ENCODE results near the gene NDUFB4.
"Not testable (repeated sequence)": the region's sequence is repeated elsewhere in the genome, so short reads cannot be mapped to it uniquely, and the experiment has no call there.

Gene NDUFB4

GRCh38 chr3:120568598-120568997 is 27.5 kb upstream of the NDUFB4 start:
- in situ Hi-C loops (cut with MboI; ENCODE audit: low sequenced_read_pairs) = loop anchor here (25.0 kb wide), 2 partner anchors 219 to 331 kb away; no protein-coding TSS in a partner anchor

- in situ Hi-C loops (cut with MboI; ENCODE audit: low sequenced_read_pairs) = loop anchor here (25.0 kb wide), 2 partner anchors 218 to 332 kb away; no protein-coding TSS in a partner anchor
Observed at GRCh38 chr3:120569222-120570057, 26.7 kb upstream of the NDUFB4 start.

DNA sequence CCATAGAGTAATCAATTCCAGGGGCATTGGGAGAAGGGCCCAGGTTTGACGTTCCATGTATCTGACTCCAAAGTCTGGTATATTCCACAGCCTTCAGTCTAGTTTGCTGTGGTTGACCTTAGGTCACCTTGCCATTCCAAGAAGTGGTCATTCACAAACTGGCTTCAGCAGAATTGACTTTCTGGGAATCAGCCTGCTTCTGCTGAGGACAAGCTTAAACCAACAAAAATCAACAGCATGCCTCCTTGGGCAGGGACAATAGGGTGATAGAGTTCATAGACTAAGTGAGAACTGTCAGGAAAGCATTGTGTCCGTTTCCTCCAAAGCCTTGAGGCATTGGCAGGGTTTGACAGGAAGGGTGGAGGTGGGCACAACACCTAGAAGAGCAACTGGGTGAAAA is 24.1 kb upstream of the NDUFB4 start:
- in situ Hi-C loops (cut with MboI; ENCODE audit: low sequenced_read_pairs) = loop anchor here (25.0 kb wide), 2 partner anchors 215 to 335 kb away; no protein-coding TSS in a partner anchor

GRCh38 chr3:120587332-120587975 is 8.7 kb upstream of the NDUFB4 start:
- in situ Hi-C loops (cut with MboI; ENCODE audit: low sequenced_read_pairs) = no loop called here

DNA sequence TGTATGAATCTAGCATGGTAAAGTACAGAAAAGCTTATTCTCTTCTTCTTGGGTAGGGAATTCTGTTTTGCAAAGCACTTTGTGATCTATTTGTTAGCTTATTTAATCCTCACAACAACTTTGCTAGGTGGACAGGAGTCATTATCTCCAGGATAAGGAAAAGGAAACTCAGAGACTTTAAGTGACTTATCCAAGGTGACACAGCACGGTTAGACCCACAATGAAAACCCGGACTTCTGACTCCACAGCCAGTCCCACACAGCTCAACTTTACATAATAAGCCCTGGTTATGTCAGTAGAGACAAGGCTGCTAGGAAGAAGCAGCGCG is 384 bp upstream of the NDUFB4 start:
- in situ Hi-C loops (cut with MboI; ENCODE audit: low sequenced_read_pairs) = no loop called here

GRCh38 chr3:120596853-120597223 is 702 bp downstream of the NDUFB4 start:
- in situ Hi-C loops (cut with MboI; ENCODE audit: low sequenced_read_pairs) = no loop called here

DNA sequence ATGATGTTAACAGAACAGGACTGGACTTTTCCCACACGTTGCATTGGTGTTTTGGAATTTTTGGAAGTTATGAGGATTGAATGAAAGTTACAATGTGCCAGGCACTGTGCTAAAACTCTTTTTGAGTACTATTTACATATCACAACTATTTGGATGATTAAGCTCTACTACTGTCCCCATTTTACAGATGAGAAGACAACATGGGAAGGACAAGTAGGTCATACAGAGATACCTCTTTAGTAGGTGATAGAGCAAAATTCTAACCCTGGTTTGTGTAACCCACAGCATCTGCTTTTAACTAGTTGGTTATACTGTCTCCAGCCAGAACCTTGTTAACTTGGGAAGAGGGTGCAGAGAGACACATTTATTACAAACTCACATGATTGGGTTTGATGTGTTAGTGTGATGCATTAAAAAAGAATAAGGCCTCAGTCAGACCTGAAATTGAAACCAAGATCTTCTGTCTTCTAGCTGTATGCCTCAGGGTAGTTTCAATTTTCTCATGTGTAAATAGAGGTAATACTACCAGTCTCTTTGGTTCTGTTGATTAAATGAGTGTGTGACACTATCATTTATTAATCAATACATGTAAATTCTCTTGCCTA is 1.4 kb downstream of the NDUFB4 start:
- in situ Hi-C loops (cut with MboI; ENCODE audit: low sequenced_read_pairs) = no loop called here

- in situ Hi-C loops (cut with MboI; ENCODE audit: low sequenced_read_pairs) = no loop called here
Observed at GRCh38 chr3:120599211-120599610, 3.1 kb downstream of the NDUFB4 start.

DNA sequence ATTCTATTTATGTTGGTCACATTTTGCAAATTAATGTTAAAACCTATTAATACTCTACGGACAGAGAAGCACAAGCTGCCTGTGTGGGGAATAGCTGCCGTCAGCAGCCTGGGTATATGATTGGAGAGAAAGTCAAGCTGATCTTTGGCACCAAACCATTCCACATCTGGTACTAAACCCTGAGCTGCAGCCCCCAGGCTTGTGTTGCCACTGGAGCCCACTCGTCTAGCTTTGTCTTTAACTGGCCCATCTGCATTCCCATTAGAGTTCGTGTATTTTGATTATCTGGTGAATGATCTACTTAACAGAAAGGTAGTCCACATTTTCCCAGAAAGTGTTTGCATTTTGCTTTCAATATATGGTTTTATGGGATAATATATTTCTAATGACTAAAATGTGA is 5.4 kb downstream of the NDUFB4 start:
- in situ Hi-C loops (cut with MboI; ENCODE audit: low sequenced_read_pairs) = no loop called here

- in situ Hi-C loops (cut with MboI; ENCODE audit: low sequenced_read_pairs) = no loop called here
Observed at GRCh38 chr3:120602682-120603081, 6.5 kb downstream of the NDUFB4 start.

- in situ Hi-C loops (cut with MboI; ENCODE audit: low sequenced_read_pairs) = no loop called here
Observed at GRCh38 chr3:120604382-120604781, 8.2 kb downstream of the NDUFB4 start.

GRCh38 chr3:120604784-120605183 is 8.6 kb downstream of the NDUFB4 start:
- in situ Hi-C loops (cut with MboI; ENCODE audit: low sequenced_read_pairs) = no loop called here

DNA sequence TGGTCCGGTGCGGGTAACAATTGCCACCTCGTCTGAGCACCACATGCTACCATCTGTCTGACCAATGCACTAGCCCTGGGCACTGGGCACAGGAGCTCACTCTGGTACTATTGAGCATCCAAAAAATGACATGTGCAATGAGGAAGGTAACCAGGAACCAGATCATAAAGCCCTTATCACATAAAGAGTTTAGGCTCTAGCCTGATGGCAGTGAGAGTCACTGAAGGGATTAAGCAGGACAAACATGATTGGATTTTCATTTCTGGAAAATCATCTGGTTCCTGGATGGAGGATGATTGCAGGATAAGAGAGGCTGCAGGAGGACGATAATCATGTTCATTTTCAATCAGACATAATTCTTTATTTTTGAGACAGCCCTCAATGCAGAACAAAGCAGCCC is 12.4 kb downstream of the NDUFB4 start:
- in situ Hi-C loops (cut with MboI; ENCODE audit: low sequenced_read_pairs) = no loop called here

- in situ Hi-C loops (cut with MboI; ENCODE audit: low sequenced_read_pairs) = no loop called here
Observed at GRCh38 chr3:120614765-120615164, 18.6 kb downstream of the NDUFB4 start.

DNA sequence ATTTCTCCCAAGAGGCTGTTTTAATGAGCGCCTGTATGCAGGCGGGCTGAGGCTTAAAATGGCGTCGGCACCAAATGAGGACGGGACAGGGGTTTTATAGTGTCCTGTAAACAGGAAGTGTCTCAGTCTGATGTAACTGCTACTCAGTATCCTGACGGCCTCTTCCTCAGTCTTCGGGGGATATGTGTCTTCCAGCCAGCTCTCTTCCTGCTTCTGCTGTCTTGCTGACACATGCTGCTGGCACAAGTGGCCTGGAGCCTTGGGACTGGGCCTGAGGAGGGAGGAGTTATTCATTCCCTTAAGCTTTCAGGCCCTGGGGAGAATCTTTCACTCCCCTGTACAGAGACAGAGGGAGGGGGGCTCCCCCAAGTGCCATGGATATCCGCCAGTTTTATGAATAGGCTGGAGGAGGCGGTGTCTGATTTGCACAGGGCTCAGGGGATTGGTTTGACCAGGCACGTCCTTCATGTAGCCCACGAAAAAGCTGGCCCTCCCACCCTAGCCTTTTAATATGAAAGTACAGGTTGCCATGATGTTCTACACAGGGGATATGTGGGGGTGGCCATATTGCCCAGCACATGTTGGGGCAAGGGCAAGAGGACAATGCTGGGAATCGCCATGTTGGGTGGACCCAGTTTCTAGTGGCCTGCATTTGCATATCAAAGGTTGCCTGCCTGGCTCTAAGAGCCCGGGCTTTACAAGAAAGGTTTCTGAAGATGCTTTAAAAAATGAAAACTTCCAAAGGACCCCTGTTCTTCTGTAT is 19.9 kb downstream of the NDUFB4 start:
- in situ Hi-C loops (cut with MboI; ENCODE audit: low sequenced_read_pairs) = no loop called here

DNA sequence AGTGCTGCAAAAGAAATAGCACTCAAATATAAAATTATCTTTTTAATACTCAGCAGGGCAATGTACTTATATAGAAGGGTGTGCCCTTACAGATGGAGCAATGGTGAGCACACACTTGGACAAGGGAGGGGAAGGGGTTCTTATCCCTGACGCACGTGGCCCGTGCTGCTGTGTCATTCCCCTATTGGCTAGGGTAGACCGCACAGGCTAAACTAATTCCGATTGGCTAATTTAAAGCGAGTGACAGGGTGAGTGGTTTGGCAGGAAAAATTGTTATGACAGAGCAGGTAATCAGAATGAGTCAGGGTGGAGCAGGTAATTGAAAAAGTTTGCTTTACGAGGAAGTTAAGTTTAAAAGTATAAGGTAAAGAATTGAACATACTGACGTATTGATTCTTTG is 20.6 kb downstream of the NDUFB4 start:
- in situ Hi-C loops (cut with MboI; ENCODE audit: low sequenced_read_pairs) = not testable (repeated sequence)

- in situ Hi-C loops (cut with MboI; ENCODE audit: low sequenced_read_pairs) = no loop called here
Observed at GRCh38 chr3:120622457-120622856, 26.3 kb downstream of the NDUFB4 start.

DNA sequence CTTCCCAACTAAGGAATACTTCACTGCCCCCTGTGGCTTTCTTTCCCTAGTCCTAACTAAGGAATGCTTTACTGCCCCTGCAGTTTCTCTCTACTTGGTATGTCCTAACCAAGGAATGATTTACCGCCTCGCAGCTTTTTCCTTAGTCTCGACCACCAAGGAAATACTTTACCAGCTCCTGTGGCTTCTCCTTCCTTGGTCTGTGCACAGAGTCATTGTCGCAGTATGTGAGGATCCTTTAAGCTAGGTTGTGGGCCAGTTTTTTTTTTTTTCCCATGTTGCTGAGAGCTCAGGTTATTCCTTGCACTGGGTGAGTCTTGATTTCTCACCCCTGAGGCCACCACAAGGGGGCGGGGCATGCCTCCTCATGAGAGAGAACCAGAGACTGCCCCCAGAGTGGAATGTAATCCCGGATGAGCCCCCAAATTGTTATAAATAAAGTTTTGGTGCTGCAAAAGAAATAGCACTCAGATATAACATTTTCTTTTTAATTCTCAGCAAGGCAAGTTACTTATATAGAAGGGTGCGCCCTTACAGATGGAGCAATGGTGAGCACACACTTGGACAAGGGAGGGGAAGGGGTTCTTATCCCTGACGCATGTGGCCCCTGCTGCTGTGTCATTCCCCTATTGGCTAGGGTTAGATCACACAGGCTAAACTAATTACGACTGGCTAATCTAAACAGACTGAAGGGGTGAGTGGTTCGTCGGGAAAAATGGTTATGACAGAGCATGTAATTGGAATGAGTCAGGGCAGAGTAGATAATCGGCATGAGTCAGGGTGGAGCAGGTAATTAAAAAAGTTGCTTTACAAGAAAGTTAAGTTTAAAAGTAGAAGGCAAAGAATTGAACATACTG is 27.0 kb downstream of the NDUFB4 start:
- in situ Hi-C loops (cut with MboI; ENCODE audit: low sequenced_read_pairs) = no loop called here

GRCh38 chr3:120623727-120624093 is 27.6 kb downstream of the NDUFB4 start:
- in situ Hi-C loops (cut with MboI; ENCODE audit: low sequenced_read_pairs) = no loop called here

DNA sequence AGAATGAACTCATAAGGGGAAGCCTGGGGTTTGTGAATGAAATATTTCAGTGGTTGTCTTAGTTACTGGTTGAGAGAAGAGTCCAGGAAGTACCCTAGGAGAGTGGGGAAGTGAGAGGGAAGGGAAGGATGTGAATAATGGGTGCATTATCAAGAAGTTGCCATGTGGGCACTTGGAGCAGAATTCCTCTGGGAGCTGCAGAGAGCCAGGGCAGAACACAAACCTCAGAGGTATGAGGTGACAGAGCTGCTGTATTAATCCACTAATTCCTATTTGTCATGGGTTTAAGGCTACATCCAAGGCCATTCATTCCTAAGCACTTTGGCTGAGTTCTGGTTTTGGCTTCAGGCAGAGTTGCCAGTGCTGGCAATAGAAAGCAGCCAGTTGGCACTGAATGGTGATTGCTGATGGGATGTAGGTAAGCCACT is 29.0 kb downstream of the NDUFB4 start:
- in situ Hi-C loops (cut with MboI; ENCODE audit: low sequenced_read_pairs) = no loop called here

Data from HL-60/S4 treated with retinoic acid at 250 ng/mL for 4 days and 3 days (cell line).